Osteocyte (in vitro differentiated cells): ENCODE measurements around the gene DOK1. TPM values are rescaled to one million over a fixed set of nuclear protein-coding genes. Genes with fewer than 3 reads are reported as not detected.

Experiments
- DNase-seq: peaks from one replicate; pipeline ENCODE4 v3.0.0; 2021; ENCODE audit warnings: mixed read lengths; ENCODE audit not compliant: unreplicated experiment; ENCODE audit errors: extremely low spot score
- H3K27ac Mint-ChIP-seq: one replicate; pipeline ENCODE4 v1.8.0; 2021; ENCODE audit warnings: mild to moderate bottlenecking, mixed read lengths; ENCODE audit not compliant: unreplicated experiment
- H3K27me3 Mint-ChIP-seq: one replicate; pipeline ENCODE4 v1.8.0; 2021; ENCODE audit warnings: mixed read lengths; ENCODE audit not compliant: unreplicated experiment
- H3K36me3 Mint-ChIP-seq: one replicate; pipeline ENCODE4 v1.8.0; 2021; ENCODE audit warnings: mixed read lengths; ENCODE audit not compliant: unreplicated experiment
- H3K4me1 Mint-ChIP-seq: one replicate; pipeline ENCODE4 v1.8.0; 2021; ENCODE audit warnings: mixed read lengths; ENCODE audit not compliant: unreplicated experiment
- H3K4me3 Mint-ChIP-seq: one replicate; pipeline ENCODE4 v1.8.0; 2021; ENCODE audit warnings: mild to moderate bottlenecking, moderate library complexity, mixed read lengths; ENCODE audit not compliant: unreplicated experiment
- H3K9me3 Mint-ChIP-seq: one replicate; pipeline ENCODE4 v1.8.0; 2021; ENCODE audit warnings: mixed read lengths; ENCODE audit not compliant: unreplicated experiment
- CTCF ChIP-seq: fragments of 200-600 bp; sonication (generic); IDR thresholded peaks from 2 replicates; pipeline ENCODE4 v1.5.0; 2021; ENCODE audit warnings: antibody characterized with exemption, mild to moderate bottlenecking, moderate library complexity
- total RNA-seq: library from RNA; stranded (reverse); gene quantifications from 2 replicates; pipeline ENCODE4 v1.2.1, GENCODE V29; 2021

The DOK1 gene
- total RNA-seq, 1 donor from 2014 or later: 17.7 TPM

GRCh38 chr2:74550231-74550630 lies 4.3 kb upstream of the DOK1 start:
- Mint-ChIP-seq H3K4me3 (peak overlapping the region; percentile 59), H3K27me3 (no peaks in the 10 kb centered on the region), H3K27ac (no peak overlapping the region), H3K36me3 (peaks cover 9% of the 10 kb centered on the region), H3K9me3 (no peaks in the 10 kb centered on the region), H3K4me1 (peaks cover 54% of the 10 kb centered on the region)
- TF ChIP-seq CTCF: no peak
- DNase-seq: no peak

GRCh38 chr2:74551530-74551929 lies 3.0 kb upstream of the DOK1 start:
- Mint-ChIP-seq H3K27me3 (no peaks in the 10 kb centered on the region), H3K4me3 (peak overlapping the region; percentile 52), H3K4me1 (peaks cover 54% of the 10 kb centered on the region), H3K27ac (peak overlapping the region; percentile 95), H3K9me3 (no peaks in the 10 kb centered on the region), H3K36me3 (peaks cover 9% of the 10 kb centered on the region)
- TF ChIP-seq CTCF: no peak
- DNase-seq: no peak

- no peak for DNase-seq
- Mint-ChIP-seq H3K27me3 (no peaks in the 10 kb centered on the region), H3K4me1 (peaks cover 54% of the 10 kb centered on the region), H3K36me3 (peaks cover 9% of the 10 kb centered on the region), H3K27ac (peak overlapping the region; percentile 95), H3K9me3 (no peaks in the 10 kb centered on the region), H3K4me3 (peak overlapping the region; percentile 91)
- TF ChIP-seq CTCF: no peak
Observed at GRCh38 chr2:74551942-74552913, 2.3 kb upstream of the DOK1 start.

GRCh38 chr2:74552914-74553811 lies 1.4 kb upstream of the DOK1 start:
- H3K4me3 Mint-ChIP-seq: peak overlapping the region; percentile 91
- no peaks in the 10 kb centered on the region for H3K27me3 Mint-ChIP-seq
- DNase-seq: no peak
- H3K4me1 Mint-ChIP-seq: peaks cover 49% of the 10 kb centered on the region
- no peak for TF ChIP-seq CTCF
- no peaks in the 10 kb centered on the region for H3K9me3 Mint-ChIP-seq
- peaks cover 9% of the 10 kb centered on the region for H3K36me3 Mint-ChIP-seq
- H3K27ac Mint-ChIP-seq: peak overlapping the region; percentile 95
